Uterus (tissue), 4 donors: ENCODE measurements around the gene ARID5B. TPM values are rescaled to one million over a fixed set of nuclear protein-coding genes. Genes with fewer than 3 reads are reported as not detected.

Source experiments
- DNase-seq, 2 donors: peaks; one replicate each; pipeline ENCODE4 v3.0.0-alpha.2; 2019 to 2020
- H3K27ac ChIP-seq, 2 donors: fragments of 200-600 bp; sonication (generic); 1 replicate in 1 of 2; 2 replicates in 1 of 2; pipeline ENCODE4 v1.5.1; 2016 to 2018
- H3K27me3 ChIP-seq, 2 donors: fragments of 200-600 bp; sonication (generic); one replicate each; pipeline ENCODE4 v1.5.1; 2018 to 2019; ENCODE audit warnings: control low read depth in 1 of 2
- H3K36me3 ChIP-seq, 2 donors: fragments of 200-600 bp; sonication (generic); one replicate each; pipeline ENCODE4 v1.5.1; 2019; ENCODE audit warnings: control low read depth in 1 of 2
- H3K4me1 ChIP-seq, 2 donors: fragments of 200-600 bp; sonication (generic); one replicate each; pipeline ENCODE4 v1.5.1; 2018 to 2019; ENCODE audit warnings: control low read depth in 1 of 2
- H3K4me3 ChIP-seq, 2 donors: fragments of 200-600 bp; sonication (generic); 1 replicate in 1 of 2; 2 replicates in 1 of 2; pipeline ENCODE4 v1.5.1; 2018 to 2019; ENCODE audit warnings: mild to moderate bottlenecking in 1 of 2
- H3K9me3 ChIP-seq, 2 donors: fragments of 200-600 bp; sonication (generic); one replicate each; pipeline ENCODE4 v1.5.1; 2019; ENCODE audit warnings: control low read depth in 1 of 2
- POLR2A ChIP-seq, 2 donors: fragments of 450-650 bp; IDR thresholded peaks; one replicate each; pipeline ENCODE4 v1.6.1; 2016; ENCODE audit warnings: antibody characterized with exemption in 2 of 2, mild to moderate bottlenecking in 1 of 2, moderate library complexity in 1 of 2
- intact Hi-C: fragments of 100-400 bp; cut with DNase I; formaldehyde crosslinking; loops from one replicate; pipeline ENCODE4 v1.15.1; 2023; ENCODE audit warnings: low total_unique reads
- total RNA-seq, 4 donors: library from RNA; depleted of rRNA in 3 of 4; stranded (reverse); fragments of >200 nt in 3 of 4; gene quantifications; one replicate each; pipeline versions ENCODE4 v1.1.0 to v1.2.4, GENCODE V29; 2014 to 2023
- TF ChIP-seq, protein P1 (sequence below), 4 experiments: fragments of 200-600 bp in 2 of 4; fragments of 450-650 bp in 2 of 4; sonication (generic) in 2 of 4; IDR thresholded peaks; one replicate each; pipeline ENCODE4 v1.5.1; 2016 to 2019; ENCODE audit warnings: antibody characterized with exemption in 4 of 4, mild to moderate bottlenecking in 2 of 4, moderate library complexity in 1 of 4
- donor health status: DM: yes; HTN: yes; CAD: no.

The ARID5B gene
- total RNA-seq, 4 donors from 2014 or later = 38.7 to 64.1 (median 56.6) TPM

DNA sequence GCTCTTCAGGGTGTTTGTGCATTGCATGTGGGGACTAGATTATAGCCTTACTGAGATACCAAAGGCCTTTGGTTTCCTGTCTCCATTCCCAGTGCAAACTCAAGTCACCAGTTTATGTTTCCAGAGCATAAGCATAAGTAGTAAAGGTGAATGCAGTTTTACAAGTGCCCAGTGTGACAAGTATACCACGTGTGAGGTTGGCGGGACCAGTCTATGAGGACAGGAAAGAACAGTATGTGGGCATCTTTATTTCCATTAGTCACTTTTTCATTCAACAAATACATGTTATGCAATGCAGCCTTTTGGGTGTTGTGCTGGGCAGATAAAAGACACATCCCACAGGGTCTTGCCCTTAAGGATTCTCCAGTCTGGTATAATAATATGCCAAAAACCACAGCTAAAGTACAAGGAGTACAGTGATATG lies 146.5 kb downstream of the ARID5B start:
- TF ChIP-seq POLR2A (IDR thresholded peaks at IDR 0.05) = no peak
- TF ChIP-seq, protein P1, sequence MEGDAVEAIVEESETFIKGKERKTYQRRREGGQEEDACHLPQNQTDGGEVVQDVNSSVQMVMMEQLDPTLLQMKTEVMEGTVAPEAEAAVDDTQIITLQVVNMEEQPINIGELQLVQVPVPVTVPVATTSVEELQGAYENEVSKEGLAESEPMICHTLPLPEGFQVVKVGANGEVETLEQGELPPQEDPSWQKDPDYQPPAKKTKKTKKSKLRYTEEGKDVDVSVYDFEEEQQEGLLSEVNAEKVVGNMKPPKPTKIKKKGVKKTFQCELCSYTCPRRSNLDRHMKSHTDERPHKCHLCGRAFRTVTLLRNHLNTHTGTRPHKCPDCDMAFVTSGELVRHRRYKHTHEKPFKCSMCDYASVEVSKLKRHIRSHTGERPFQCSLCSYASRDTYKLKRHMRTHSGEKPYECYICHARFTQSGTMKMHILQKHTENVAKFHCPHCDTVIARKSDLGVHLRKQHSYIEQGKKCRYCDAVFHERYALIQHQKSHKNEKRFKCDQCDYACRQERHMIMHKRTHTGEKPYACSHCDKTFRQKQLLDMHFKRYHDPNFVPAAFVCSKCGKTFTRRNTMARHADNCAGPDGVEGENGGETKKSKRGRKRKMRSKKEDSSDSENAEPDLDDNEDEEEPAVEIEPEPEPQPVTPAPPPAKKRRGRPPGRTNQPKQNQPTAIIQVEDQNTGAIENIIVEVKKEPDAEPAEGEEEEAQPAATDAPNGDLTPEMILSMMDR (IDR thresholded peaks at IDR 0.05) = no peak
- DNase-seq = no peak
- Histone ChIP-seq H3K27ac (peak overlapping the region; percentile 90 to 99), H3K4me3 (peak overlapping the region in 1 of 2 donors; percentile 66), H3K36me3 (no peaks in the 10 kb centered on the region), H3K9me3 (no peaks in the 10 kb centered on the region), H3K27me3 (no peaks in the 10 kb centered on the region), H3K4me1 (no peaks in the 10 kb centered on the region)
- intact Hi-C loops = no loop called here

DNA sequence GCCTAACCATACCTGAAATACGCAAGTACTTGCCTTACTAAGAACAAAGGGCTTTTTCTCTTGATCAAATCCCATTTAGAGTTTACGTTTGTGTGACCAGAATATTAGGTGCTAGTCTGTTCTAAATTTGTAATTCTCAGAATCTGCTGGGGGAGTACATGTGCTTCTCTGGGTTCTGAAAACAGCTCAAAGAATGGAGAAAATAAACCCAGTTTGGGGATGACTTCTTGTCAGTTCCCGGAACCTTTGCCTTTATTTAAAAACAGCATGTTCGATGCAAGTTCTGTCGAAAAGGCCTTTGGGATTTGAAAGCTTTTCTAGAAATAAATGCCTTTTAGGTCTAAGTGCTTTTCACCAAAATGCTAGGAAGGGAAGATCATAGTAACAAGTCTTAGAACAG lies 147.0 kb downstream of the ARID5B start:
- Histone ChIP-seq H3K4me3 (peak overlapping the region; percentile 66 to 77), H3K4me1 (no peaks in the 10 kb centered on the region), H3K27me3 (no peaks in the 10 kb centered on the region), H3K36me3 (no peaks in the 10 kb centered on the region), H3K9me3 (no peaks in the 10 kb centered on the region), H3K27ac (peak overlapping the region; percentile 90 to 99)
- no peak for DNase-seq
- intact Hi-C loops = no loop called here
- TF ChIP-seq POLR2A (IDR thresholded peaks at IDR 0.05) = no peak
- TF ChIP-seq, protein P1 (IDR thresholded peaks at IDR 0.05) = no peak

DNA sequence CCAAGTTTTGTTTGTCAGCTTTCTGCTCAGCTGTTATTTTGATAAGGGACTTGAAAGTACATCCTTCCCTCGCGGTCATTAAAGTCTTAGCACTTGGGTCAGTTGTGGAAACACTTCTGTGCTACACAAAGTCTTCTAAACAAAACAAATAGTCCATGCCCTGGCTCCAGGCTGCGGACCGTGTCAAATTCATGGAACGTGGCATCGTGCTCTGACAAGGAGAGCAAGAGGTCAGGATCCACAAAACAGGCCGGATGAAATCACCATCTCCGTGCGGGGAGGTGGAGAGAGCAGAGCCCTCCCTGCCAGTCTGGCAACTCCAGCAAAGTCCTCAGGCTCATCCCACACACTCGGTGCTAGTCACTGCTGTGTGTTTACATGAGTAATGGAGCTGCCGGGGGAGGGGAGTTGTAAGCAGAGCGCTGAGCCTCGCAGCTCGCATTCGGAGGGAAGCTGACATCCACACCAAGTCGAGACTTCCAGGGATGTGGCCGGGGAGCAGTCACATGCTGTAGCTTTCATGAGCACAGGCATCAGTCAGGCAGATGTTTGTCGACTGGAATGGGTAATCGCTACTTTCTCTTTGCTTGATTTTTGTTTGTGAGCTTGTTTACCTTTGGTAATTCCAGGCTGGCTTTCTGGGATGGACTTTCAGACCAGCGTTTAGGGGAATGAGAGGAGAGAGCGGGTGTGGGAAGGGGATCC lies 147.6 kb downstream of the ARID5B start:
- H3K9me3 ChIP-seq = no peaks in the 10 kb centered on the region
- H3K36me3 ChIP-seq = no peaks in the 10 kb centered on the region
- H3K4me3 ChIP-seq = peak overlapping the region; percentile 66 to 77
- peak; percentile 91 to 96 for TF ChIP-seq POLR2A (IDR thresholded peaks at IDR 0.05)
- TF ChIP-seq, protein P1 (IDR thresholded peaks at IDR 0.05) = no peak
- H3K27ac ChIP-seq = peak overlapping the region; percentile 90 to 99
- H3K27me3 ChIP-seq = no peaks in the 10 kb centered on the region
- no peaks in the 10 kb centered on the region for H3K4me1 ChIP-seq
- intact Hi-C loops = no loop called here
- DNase-seq = peak; percentile 91 to 97

DNA sequence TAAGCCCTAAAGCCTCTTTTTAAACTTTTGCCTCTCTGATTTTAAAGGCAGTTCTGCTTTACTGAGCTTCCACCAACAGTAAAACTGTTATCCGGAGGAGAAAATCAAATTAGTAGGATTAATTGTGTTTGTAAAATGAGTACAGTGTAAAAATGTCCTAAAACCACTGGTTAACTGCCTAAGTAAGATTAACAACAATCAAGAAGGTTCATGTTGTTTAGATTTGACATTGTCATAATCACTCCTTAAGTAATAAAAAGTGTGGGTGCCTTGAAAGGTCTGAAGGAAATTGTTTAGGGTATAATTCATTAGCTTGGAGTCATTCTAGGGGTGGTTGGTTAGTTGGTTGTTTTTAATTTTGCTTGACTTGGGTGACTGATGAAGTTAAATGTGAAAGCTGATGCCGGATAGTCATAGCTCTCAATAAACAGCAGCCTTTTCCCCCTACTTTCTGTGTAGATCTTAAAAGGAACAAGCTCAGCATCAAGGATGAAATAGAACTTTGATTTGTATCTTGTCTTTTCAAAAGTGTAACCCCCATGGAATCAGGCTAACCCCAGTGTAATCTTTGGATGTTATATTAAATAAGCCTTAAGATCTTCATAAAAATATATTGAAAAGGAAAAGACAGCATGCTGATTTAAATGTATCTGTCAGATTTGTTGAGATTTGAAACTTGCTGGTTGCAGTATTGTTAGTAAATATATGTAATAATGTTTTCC lies 148.3 kb downstream of the ARID5B start:
- Histone ChIP-seq H3K27ac (peak overlapping the region; percentile 90 to 99), H3K36me3 (no peaks in the 10 kb centered on the region), H3K4me3 (peak overlapping the region; percentile 66 to 77), H3K4me1 (no peaks in the 10 kb centered on the region), H3K9me3 (no peaks in the 10 kb centered on the region), H3K27me3 (no peaks in the 10 kb centered on the region)
- intact Hi-C loops = no loop called here
- DNase-seq = no peak
- no peak for TF ChIP-seq POLR2A (IDR thresholded peaks at IDR 0.05)
- TF ChIP-seq, protein P1 (IDR thresholded peaks at IDR 0.05) = no peak

DNA sequence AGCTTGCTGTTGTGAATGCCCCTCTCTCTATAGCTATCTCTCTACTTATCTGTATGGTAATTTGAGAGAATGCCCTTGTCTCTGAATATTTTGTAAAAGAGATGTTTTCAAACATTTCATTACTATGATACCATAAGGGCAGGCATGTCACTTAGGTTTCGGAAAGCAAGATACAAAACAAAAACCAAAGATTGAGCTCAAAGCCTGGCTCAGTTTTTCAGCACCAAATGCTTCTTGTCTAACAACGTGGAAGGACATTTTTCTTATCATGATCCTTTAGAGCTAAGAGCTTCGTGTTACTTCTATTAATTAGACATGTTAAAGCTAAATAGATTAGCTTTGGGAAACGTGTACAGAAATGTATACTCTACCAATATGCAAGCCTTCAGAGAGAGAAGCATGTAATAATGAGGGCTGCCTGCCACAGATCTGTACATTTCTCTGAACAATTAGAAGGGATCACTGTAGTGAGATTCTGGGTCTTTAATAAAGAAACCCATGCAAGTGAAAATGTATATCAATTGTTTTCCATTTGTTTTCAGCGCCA lies 148.9 kb downstream of the ARID5B start:
- TF ChIP-seq POLR2A (IDR thresholded peaks at IDR 0.05) = no peak
- TF ChIP-seq, protein P1 (IDR thresholded peaks at IDR 0.05) = no peak
- no peaks in the 10 kb centered on the region for H3K36me3 ChIP-seq
- no peak for DNase-seq
- H3K4me3 ChIP-seq = peak overlapping the region; percentile 66 to 77
- H3K27ac ChIP-seq = peak overlapping the region; percentile 90 to 99
- intact Hi-C loops = no loop called here
- H3K9me3 ChIP-seq = no peaks in the 10 kb centered on the region
- H3K4me1 ChIP-seq = no peaks in the 10 kb centered on the region
- no peaks in the 10 kb centered on the region for H3K27me3 ChIP-seq
